NCI-H187 (cell line): Measurements from ENCODE around the gene NR1D2.

Experiments used
- DNase-seq, 2 experiments: peaks; one replicate each; lab custom pipeline; 2025; lab: John Stamatoyannopoulos, UW

NR1D2 gene

GRCh38 chr3:23966328-23966727 lies 21.2 kb downstream of the NR1D2 start:
- DNase-seq = no peak

DNA sequence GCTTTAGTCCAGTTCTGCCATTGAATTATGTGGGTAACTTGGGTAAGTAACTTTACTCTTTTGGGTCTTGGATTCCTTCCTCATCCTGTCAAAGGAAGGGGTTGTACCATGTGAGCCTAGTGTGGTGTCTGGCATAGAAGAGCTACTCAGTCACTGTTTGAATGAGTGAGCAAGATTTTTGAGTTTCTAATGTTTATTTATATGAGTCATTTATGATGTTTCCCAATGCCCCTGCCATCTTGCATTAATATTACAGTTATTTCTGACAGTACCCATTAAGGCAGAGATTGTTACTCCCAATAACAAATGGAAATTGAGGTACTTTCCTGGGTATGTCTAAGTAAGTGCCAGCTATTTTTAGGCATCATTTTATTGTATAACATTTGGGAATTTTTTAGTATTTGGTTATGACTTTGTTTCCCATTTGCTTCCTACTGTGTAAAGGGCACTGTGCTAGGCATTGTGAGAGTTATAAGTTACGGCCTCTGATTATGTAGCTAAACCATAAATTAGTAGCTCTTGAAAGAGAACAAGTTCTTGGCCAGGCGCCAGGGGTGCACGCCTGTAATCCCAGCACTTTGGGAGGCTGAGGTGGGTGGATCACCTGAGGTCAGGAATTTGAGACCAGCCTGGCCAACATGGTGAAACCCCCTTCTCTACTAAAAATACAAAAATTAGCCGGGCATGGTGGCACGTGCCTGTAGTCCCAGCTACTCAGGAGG lies 23.5 kb downstream of the NR1D2 start:
- DNase-seq = no peak

DNA sequence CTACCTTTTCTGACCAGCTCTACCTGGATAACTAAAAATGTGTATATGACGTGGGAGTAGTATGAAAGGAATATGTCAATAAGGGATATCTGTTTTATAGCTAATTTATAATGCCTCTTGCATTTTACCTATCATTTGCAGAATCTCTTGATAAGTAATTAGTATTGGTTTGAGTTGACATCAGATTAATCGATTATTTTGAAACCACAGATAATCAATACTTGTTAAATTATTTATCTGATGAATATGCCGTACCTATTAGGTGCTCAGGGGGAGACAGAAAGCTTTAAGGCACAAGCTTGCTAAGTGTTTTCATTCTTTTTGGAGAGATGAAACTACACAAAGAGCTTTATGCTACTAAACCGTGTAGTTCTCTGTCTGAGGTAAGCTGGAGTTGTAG lies 24.3 kb downstream of the NR1D2 start:
- DNase-seq = no peak

DNA sequence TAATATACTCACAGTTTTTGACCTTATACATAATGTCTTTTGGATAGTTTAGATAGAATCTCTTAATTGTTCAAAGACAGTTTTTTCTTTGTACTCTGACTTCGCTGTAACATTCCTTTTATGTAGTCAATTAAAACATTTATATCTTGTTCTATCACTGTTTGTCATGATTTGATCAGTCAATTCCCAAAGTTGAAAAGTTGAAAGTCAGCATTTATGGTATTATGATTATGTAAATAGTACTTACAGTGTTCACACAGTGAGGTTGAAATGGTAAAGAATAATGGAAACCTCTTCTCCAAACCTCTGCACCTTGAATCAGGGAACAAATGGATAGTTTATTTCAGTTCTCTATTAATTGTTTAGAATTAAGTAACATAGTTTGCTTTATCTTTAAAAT lies 26.6 kb downstream of the NR1D2 start:
- DNase-seq = no peak

- DNase-seq = no peak
Measured at GRCh38 chr3:23976555-23976954, 31.5 kb downstream of the NR1D2 start.

DNA sequence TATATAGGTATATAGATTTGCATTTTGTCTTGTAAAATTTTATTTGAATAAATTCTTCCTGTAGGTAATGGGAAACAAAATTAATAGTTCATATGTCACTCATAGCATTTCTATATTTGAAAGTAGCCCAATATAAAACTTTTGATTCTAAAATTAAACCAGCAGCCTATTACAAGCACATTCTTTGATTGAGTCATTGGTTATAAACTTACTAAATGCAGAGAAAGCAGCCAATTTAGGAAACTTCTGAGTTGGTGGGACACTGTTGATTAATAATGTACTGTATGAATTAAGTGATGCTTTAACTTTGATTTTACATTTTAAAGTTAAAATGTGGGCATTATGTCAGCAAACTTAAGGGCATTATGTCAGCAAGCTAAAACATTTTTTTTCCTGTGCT lies 34.5 kb downstream of the NR1D2 start:
- DNase-seq = no peak

DNA sequence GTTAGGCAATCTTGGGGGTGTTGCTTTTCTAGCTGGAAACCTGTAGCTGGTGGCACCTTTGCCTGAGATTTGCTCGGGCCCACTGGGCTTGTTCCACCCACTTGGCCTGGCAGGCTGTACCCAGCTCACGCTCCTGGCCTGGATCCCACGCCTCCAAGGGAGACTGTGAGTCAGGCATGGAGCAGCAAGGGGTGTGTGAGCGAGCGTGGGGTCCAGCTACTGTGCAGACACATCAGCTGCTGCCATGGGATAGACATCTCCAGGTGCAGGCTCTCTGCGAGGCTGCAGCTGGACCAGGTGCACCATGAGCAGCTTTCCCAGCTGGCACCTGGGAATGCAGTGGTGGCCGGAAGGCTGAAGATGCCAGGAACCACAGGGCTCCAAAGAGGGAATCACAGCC lies 36.0 kb downstream of the NR1D2 start:
- DNase-seq = no peak

DNA sequence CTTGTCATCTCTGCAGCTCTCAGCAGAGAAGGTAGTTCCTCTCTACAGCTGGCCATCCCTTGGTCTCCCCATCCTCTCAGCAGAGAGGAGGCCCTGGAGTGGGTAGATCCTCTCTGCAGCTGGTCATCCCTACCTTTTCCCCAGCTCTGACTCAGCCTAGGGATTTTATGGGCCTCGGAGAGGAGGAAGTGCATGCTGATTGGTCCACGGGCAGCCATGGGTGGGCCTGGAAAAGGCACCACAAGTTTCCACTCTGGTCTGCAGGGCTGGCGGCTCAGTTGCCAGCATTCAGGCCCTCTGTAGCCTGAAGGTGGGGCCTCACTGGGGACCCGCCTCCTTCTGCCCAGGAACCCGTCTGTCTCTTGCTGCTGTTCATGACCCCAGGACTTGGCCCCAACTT lies 36.9 kb downstream of the NR1D2 start:
- no peak for DNase-seq

DNA sequence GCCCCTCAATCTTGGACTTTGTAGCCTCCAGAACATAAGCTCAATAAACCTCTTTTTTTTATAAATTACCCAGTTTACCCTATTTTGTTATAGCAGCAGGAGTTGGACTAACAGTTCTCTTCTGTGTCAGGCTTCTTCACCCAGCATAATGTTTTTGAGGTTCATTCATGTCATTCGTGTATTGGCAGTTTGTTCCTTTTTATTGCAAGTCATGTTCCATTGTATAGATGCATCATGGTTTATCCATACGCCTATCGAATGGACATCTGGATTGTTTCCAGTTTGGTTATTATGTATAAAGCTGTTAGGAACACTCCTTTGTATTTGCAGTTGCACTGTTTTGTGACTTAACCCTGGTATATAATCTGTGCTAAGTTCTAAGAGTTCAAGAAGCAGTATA lies 39.8 kb downstream of the NR1D2 start:
- no peak for DNase-seq

GRCh38 chr3:23985747-23986544 lies 40.9 kb downstream of the NR1D2 start:
- DNase-seq = no peak

GRCh38 chr3:23987356-23987755 lies 42.3 kb downstream of the NR1D2 start:
- no peak for DNase-seq

GRCh38 chr3:23991306-23991682 lies 46.2 kb downstream of the NR1D2 start:
- no peak for DNase-seq

- no peak for DNase-seq
Measured at GRCh38 chr3:23991683-23992628, 46.9 kb downstream of the NR1D2 start.

DNA sequence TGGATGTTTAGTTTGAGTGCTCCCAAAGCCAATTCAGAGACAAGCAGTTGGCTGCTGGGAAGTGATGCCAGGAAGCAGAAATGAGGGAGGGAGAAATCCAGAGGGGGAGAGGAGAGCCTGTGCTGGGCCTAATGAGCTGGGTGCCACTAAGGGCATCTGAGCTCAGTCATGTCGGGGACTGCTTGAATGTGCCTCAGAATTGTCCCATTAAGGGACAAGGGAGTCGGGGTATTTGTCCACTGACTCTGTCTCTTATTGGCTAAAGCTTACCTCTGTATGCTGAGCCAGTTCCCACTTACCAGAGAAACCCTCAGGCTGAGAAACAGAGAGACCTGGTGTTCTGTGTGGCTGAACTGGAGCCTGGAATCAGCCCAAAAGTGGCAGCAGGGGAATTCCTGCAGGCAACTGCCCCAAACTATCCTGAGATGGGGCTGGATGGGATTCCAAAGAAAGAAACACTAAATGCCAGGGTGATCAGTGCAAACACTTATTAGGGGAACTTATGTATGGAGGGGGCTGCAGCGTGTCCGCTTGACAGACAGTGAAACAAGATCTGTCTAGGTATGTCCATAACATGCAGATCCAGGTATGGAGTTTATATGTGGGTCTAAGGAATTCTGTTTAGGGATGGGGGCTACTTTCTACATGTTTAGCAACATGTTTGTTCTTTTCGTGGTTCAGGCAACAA lies 48.6 kb downstream of the NR1D2 start:
- DNase-seq = no peak

GRCh38 chr3:23994244-23994569 lies 49.1 kb downstream of the NR1D2 start:
- DNase-seq = no peak

DNA sequence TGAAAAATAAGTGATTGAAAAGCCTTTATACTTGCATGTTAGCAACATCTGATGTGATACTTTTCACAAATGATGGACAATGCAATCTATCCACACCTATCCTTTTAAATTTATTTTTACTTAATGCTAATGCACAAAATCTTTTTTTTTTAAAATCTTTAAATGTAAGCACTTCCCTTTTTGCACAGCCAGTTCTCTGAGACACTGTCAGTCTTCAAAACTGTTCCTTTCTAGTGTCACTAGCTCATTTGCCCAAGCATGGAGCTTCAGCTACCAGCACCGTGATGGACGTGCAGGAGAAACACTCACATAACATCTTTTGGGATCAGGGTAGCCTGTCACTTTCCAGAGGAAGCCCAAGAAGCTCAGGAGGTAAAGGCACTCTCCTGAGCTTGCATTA lies 50.1 kb downstream of the NR1D2 start:
- DNase-seq = no peak

DNA sequence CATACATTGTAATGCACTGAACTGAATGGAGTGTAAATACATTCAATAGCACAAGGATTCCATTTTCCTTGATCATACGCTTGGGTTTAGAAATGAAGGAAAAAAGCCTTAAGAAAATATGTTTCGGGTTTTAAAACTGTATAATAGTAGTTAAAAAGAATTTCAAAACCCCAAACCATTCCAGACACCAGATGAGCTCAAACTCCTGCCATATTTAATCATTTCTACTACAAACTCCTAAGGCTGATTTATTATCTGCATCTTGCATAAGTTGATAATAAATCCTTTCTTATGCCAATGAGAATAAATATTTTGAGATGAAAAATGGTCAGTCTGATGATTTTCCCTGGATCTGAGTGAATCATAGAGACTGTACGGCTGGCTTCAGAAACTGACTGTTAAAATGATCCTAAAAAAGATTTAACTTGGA lies 51.0 kb downstream of the NR1D2 start:
- DNase-seq = no peak

DNA sequence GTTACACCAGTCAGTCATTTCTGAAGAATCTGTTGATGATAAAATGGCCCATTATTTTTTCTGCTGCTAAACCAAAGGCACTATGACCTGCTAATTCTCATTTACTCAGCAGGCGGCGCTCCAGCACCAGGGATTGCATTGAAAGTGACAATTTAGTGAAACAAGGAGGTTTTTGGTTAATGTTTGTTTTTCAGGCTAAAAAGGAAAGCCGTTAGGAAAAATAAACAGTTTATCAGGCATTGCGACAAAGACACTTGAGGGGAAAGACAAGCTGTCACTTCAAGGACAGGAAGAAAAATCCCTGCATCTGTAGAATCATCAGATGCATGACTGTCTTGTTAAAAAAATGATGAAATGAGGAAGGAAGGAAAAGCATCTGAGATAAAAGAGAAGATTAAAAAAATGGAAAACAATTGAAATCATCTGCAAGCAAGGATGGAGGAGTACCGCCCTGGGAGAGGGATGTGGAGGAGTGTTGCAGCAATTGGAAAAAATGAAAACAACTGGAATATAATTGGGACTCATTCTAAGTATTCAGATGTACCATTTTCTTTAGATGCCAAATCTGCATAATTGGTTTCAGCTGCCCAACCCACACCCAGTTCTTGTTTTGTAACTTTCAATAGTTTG lies 54.0 kb downstream of the NR1D2 start:
- peak in 1 of 2 experiments; percentile 3 for DNase-seq

GRCh38 chr3:24002129-24002528 lies 57.0 kb downstream of the NR1D2 start:
- no peak for DNase-seq

DNA sequence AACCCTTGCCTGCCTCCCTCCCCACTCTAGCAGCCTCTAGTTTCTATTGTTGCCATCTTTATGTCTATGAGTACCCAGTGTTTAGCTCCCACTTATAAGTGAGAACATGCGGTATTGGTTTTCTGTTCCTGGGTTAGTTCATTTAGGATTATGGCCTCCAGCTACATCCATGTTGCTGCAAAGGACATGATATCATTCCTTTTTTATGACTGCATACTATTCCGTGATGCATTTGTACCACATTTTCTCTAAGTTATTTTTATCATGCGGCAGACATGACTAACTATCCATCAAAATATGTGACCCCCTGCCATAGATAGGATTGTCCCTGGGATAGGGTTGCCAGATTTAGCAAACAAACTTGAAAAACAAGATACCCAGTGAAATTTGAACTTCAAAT lies 58.4 kb downstream of the NR1D2 start:
- no peak for DNase-seq

DNA sequence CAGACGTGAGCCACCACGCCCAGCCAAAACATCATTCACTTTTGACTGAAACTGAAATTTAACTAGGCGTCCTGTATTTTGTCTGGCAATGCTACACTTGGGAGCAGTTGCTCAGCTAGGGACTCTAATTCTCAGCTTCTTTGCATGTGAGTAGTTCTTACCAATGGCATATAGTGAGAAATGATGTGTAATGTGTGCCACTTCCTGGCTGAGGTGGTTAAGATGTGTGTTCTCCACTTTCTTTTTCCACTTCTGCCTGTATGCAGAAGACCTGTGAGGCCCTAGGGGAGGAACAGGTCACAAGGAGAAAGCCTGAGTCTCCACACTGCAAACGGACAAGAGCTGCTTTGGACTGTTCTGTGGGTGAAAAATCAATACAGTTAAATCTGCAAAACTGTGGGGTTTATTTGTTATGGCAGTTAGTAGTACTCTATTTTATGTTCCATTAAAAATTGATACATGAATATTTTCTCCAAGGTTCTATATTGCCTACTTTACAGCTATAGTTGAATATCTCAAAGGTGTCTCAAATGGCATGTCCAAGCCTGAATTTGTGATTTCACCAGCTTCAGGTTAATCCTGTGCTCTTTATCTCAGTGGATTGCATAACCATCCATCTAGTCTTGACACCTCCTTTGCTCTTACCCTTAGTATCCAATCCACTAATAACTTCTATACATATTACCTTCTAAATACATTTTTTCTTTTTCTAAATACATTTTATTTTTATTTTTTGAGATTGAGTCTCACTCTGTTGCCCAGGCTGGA lies 59.3 kb downstream of the NR1D2 start:
- DNase-seq = no peak
